OCI-LY3 (cell line): Measurements from ENCODE around the gene NBPF14.
"Not testable (repeated sequence)": the region's sequence is repeated elsewhere in the genome, so short reads cannot be mapped to it uniquely, and the experiment has no call there.

Experiments used
- CTCF ChIP-seq: fragments of 200-600, 300-600 bp; sonication (generic); IDR thresholded peaks from 2 replicates; pipeline ENCODE4 v1.5.1; 2014; ENCODE audit warnings: antibody characterized with exemption, low read length, low read depth
- EZH2phosphoT487 ChIP-seq: fragments of 200-600 bp; shearing (Covaris generic); IDR thresholded peaks from 2 replicates; pipeline ENCODE4 v1.6.1; 2018; ENCODE audit warnings: antibody characterized with exemption, mixed run types, low read depth

- TF ChIP-seq CTCF, EZH2phosphoT487: not testable (repeated sequence)
Measured at GRCh38 chr1:148618216-148618615, 22.4 kb upstream of the NBPF14 start.
